22Rv1 (cell line): ENCODE measurements around the gene SASH1.

Source experiments
- H3K27ac ChIP-seq: fragments of 450-650 bp; 2 replicates; pipeline ENCODE4 v1.5.1; 2017
- ZFX ChIP-seq: fragments of 450-650 bp; IDR thresholded peaks from 2 replicates; pipeline ENCODE4 v1.6.1; 2017; ENCODE audit warnings: antibody characterized with exemption, borderline replicate concordance
- TF ChIP-seq, protein P1 (sequence below): fragments of 450-650 bp; IDR thresholded peaks from 2 replicates; pipeline ENCODE4 v1.5.1; 2017; ENCODE audit warnings: mild to moderate bottlenecking

Gene SASH1

GRCh38 chr6:148599967-148600426 lies 257.4 kb downstream of the SASH1 start:
- no peak for TF ChIP-seq ZFX
- TF ChIP-seq, protein P1, sequence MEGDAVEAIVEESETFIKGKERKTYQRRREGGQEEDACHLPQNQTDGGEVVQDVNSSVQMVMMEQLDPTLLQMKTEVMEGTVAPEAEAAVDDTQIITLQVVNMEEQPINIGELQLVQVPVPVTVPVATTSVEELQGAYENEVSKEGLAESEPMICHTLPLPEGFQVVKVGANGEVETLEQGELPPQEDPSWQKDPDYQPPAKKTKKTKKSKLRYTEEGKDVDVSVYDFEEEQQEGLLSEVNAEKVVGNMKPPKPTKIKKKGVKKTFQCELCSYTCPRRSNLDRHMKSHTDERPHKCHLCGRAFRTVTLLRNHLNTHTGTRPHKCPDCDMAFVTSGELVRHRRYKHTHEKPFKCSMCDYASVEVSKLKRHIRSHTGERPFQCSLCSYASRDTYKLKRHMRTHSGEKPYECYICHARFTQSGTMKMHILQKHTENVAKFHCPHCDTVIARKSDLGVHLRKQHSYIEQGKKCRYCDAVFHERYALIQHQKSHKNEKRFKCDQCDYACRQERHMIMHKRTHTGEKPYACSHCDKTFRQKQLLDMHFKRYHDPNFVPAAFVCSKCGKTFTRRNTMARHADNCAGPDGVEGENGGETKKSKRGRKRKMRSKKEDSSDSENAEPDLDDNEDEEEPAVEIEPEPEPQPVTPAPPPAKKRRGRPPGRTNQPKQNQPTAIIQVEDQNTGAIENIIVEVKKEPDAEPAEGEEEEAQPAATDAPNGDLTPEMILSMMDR: no peak
- H3K27ac ChIP-seq: no peak overlapping the region
